HG02973 (cell line): ENCODE measurements around the gene FAM216B.
A peak's percentile ranks its signal among the peaks of the same experiment; 100 is the strongest.
"Not testable (repeated sequence)": the region's sequence is repeated elsewhere in the genome, so short reads cannot be mapped to it uniquely, and the experiment has no call there.

ENCODE experiments used
- ATAC-seq: cut with Tn5 transposase; IDR thresholded peaks from one replicate; pipeline ENCODE4 v1.9.1; 2021; ENCODE audit warnings: moderate library complexity; ENCODE audit not compliant: unreplicated experiment

FAM216B gene

GRCh38 chr13:42777467-42777866 lies 3.9 kb upstream of the FAM216B start:
- ATAC-seq, result no peak

DNA sequence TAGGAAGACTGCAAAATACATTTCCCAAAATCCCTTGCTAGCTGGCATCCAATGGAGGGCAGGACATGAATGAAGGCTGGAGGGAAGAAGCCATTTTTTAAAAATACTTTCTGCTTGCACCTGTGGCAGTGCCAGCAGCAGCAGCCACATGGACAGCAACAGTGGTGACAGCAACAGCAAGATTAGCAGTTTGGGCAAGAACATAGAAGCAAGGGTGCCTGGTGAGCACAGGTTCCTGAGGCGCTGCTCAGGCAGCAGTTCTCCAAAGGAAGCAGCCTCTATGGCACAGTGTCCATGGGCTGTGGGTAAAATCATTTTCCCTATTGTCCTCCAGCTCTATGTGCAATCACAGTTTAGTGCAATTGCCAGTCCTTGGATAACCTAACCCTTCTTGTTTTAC lies 1.3 kb upstream of the FAM216B start:
- no peak for ATAC-seq

DNA sequence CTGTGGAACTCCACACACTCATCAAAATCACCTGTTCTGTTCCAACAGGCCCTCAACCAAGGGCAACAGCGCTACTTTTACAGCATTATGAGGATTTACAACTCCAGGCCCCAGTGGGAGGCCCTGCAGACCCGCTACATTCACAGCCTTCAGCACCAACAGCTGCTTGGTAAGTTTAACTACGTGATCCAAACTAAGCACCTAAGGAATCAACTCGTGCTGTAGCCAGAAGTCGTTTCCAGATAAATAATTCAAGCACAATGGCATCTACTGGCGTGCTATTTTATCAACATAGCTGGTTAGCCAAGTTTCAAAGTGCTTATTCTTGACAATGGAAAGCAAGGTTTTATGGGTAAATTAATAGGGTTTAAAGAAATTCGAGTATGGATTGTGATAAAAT lies 5.3 kb downstream of the FAM216B start:
- ATAC-seq, result no peak

DNA sequence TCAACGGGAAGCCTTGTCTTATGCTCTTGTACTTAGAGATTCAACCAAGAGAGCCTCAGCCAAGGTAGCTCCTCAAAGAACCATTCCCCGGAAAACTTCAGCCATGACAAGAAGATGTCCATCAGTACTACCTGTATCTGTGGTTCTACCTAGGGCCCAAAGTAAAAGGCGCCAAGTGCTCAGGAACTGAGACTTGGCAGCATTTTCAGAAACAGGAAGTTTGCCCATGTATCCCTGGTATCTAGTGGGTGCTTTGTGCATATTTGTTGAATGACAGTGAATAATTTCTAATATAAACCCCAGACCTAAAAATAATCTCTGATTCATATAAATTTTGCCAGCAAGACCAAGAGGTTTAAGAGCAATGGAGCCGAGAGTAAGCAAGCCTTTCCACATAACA lies 7.2 kb downstream of the FAM216B start:
- ATAC-seq, result no peak

- ATAC-seq, result no peak
Measured at GRCh38 chr13:42792154-42792553, 10.8 kb downstream of the FAM216B start.

- ATAC-seq, result no peak
Measured at GRCh38 chr13:42794577-42795275, 13.3 kb downstream of the FAM216B start.

GRCh38 chr13:42795666-42796065 lies 14.3 kb downstream of the FAM216B start:
- ATAC-seq, result no peak

DNA sequence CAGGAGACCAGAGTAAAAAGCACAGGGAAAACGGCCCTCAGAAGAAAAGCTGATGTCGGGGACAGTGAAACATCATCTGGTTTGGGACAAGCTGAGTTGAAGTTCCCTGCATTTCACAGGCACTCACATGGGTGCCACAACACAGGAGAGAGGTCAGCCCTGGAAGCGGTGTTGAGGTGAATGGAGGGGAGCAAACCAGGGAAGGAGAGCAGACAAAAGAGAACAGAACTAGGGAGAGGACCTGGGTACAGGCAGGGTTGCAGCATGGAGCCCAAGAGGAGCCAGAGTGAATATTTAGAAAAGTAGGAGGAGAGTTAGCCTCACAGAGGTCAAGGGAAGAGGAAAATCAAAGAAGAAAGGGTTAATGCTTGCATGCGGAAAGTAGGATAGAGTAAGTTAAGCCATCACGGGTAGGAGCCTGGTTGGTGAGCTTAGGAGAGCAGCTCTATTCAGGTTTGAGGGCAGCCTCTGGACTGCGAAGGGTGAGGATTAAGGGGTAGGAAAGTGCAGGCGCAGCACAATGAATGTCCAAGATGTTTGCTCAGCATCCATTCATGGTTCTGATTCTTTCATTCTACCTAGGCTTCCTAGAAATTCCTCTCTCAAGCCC lies 15.5 kb downstream of the FAM216B start:
- ATAC-seq, result no peak

DNA sequence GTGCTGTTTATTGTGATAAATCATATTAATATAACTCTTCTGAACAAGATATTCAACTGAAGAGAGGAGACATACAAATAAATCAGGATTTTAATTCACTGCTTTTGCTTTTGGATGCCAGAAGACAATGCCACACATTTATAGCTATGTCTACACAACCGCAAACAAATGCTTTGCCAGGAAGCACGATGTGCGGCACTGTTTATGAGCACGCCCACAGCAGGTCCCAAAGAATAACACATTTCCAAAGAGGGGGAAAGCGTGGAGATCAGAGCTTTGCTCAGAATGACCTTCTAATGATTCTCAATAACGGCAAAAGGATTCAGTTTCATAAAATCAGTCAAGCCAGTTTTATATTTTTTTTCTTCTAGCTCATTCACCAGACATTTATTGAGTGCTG lies 16.7 kb downstream of the FAM216B start:
- no peak for ATAC-seq

- no peak for ATAC-seq
Measured at GRCh38 chr13:42800109-42800643, 18.8 kb downstream of the FAM216B start.

- ATAC-seq, result peak; percentile 3
Measured at GRCh38 chr13:42803563-42804204, 22.3 kb downstream of the FAM216B start.

- ATAC-seq, result peak; percentile 63
Measured at GRCh38 chr13:42804244-42804874, 23.0 kb downstream of the FAM216B start.

DNA sequence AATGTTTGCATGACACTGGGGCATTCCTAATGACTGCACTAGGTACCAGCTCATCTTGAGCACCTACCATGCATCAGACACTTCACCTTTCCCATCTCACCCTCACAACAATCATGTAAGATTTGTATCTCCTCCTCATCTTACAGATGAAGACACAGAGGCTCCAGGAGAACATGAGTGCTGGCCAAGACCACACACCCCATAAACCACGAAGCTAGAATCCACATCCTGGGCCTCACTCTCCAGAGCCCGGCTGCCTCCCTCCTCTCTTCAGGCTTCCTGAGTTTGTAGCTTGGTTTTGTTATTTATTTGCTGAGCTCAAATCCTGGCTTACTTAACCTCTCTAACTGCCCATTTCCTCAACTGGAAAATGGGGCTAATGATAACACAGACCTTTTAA lies 25.9 kb downstream of the FAM216B start:
- no peak for ATAC-seq

- ATAC-seq, result no peak
Measured at GRCh38 chr13:42807866-42808265, 26.5 kb downstream of the FAM216B start.

DNA sequence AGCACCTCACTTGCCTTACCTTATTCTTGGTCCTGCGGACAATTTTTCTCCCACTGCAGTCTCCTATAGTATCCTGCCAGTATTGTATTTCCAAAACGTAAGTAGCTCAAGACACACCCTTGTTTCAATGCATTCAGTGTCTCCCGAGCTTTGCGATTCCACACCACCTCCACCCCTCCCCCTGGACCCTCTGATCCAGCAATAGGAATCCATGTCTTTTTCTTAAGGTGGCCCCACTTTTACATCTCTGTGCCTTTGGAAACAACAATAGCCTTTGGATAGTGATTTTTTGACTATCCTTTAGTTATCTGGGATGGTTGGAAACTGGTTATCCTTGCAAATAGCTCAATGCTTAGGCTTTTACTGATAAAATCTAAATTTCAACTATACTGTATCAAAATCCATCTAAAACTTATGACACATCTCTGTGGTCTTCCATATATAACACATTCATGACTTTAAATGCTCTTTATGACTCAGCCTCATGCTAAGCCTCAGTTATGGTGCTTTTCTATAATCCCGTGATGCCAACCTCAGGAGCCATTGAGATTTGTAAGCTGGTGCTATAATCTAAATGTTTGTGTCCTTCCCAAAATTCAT lies 27.1 kb downstream of the FAM216B start:
- ATAC-seq, result no peak

- ATAC-seq, result no peak
Measured at GRCh38 chr13:42812316-42812715, 30.9 kb downstream of the FAM216B start.

- ATAC-seq, result no peak
Measured at GRCh38 chr13:42814868-42815267, 33.5 kb downstream of the FAM216B start.

DNA sequence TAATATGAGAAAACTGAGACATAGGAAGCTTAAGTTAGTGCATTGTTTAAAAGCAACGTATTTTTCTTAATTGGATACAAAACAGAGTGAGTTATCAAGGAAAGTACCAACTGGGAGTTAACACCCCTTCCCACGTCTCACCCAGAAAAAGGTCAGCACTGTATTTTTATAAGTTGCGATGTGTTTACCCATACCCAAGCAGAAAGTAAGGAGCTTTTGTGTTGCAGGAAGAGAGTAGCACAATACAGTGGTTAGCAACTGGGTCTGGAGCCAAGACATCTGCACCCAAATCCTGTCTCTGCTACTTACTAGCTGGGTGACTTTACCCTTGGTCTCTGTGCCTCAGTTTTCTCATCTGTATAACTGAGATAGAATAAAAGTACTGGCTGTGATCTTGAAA lies 34.3 kb downstream of the FAM216B start:
- no peak for ATAC-seq

GRCh38 chr13:42816538-42816937 lies 35.2 kb downstream of the FAM216B start:
- ATAC-seq, result no peak

GRCh38 chr13:42819687-42820086 lies 38.3 kb downstream of the FAM216B start:
- ATAC-seq, result not testable (repeated sequence)

- ATAC-seq, result no peak
Measured at GRCh38 chr13:42820451-42820850, 39.1 kb downstream of the FAM216B start.
